ENCODE measurements around the gene PNMA8B.
"Not testable (repeated sequence)": the region's sequence is repeated elsewhere in the genome, so short reads cannot be mapped to it uniquely, and the experiment has no call there.

PNMA8B gene

DNA sequence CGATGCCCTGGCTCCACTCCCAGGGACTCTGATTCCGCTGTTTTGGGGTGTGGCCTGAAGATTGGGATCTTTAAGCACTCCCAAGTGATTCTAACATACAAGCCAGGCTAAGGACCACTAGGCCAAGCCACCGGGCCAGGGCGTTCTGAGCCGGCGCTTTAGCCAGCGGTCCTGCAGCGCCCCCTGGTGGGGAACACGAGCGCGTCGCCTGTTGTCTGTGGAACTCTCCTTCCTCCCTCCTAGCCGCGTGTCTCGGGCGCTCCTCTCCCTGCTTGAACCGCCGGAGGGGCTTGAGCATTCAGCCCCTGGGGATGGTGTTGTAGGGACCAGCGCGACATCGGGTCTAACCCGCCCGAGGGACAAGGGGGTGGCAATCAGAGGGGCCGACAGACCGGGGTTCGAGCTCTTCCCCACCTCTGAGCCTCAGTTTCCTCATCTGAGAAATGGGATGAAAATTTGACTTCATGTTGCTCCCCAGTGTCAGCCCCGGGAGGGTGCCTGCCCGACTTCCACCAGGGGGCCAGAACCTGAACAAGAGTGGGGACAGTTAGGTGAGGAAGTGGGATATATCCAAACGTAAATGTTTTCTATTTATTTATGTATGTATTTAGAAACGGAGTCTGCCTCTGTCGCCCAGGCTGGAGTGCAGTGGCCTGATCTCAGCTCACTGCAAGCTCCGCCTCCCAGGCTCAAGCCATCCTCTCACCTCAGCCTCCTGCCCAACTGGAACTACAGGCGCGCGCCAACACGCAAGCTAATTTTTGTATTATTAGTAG, 18.0 kb upstream of the PNMA8B start:
- peak; percentile 89 for DNase-seq

DNA sequence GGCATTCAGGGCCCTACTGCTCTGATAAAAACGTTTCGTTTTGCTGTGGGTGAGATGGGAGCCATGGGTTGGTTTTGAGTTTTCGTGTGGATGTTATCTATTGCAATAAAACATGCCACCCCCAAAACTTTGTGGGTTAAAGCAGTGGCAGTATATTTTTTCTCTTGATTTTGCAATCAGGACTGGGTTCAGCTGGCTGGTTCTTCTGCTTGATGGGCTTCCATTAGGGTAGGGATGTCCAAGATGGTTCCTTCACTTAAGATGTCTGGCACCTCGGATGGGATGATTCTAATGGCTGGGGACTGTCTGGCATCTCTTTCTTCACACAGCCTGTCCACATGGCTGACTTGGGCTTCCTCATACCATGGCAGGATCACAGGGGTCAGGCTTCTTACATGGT, 15.6 kb upstream of the PNMA8B start:
- no peak for DNase-seq

DNA sequence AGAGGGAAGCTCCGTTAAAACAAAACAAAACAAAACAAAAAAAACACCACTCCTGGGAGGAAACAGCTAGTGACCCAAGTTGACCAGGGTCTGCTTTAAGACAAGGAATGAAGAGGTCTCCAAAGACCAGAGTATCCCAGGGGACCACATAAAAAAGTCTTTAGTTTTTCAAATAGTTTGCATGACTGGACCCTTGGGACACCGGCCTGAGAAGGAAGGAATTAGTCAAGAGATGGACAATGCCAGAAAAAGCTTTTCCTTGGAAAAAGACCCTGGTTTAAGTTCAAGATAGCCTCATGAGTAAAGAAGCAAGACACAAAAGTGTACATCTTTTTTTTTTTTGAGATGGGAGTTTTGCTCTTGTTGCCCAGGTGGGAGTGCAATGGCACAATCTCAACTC, 12.5 kb upstream of the PNMA8B start:
- no peak for DNase-seq

DNA sequence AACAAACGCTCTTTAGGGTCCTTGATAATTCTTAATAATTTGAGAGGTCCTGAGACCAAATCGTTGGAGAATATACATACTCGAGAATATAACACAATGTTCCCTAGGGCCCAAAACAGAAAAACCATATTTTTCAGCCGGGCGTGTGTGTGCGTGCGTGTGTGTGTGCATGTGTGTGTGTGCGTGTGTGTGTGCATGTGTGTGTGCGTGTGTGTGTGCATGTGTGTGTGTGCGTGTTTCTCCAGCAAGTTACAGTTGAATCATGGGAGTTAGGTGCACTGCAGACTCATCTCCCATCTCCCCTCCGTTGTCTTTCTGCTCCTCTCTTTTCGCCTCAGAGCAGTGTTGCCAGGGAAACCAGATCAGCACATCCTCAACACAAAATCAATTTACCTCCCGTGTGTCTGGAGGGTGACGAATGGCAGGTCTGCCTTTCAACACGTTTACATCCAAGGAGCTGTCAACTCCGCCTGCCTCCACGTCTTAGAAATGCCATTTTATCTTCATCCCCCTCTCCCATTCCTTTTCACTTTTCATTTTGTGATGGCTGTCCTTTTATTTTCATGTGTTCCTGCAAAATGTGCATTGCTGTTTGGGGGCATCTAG, 8.3 kb upstream of the PNMA8B start:
- no peak for DNase-seq

DNA sequence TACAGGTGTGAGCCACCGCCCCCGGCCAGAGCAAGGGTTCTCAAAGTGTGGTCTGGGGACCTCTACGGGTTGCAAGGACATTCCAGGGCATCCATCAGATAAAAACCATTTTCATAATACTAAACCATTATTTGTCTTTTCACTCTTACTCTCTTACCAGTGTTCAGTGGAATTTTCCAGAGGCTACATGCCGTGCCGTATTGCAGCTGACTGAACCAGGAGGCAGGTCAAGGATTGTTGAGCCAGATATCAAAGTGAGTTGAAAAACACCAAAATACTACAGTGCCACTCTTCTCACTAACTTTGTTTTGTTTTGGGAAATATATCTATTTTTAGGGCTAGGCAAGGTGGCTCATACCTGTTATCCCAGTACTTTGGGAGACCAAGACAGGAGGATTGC, 7.2 kb upstream of the PNMA8B start:
- no peak for DNase-seq

DNA sequence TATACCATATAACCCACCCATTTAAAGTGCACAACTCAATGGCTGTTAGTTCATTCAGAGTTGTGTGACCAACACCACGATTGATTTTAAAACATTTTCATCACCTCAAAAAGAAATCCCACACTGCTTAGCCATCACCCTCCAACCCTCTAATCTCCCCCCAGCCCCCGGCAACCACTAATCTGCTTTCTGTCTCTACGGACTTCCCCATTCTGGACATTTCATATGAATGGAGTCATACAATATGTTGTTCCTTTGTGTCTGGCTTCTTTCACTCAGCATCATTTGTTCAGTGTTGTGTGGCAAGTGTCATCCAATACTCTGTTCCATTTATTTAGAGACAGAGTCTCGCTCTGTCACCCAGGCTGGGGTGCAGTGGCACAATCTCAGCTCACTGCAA, 4.0 kb upstream of the PNMA8B start:
- DNase-seq = no peak

DNA sequence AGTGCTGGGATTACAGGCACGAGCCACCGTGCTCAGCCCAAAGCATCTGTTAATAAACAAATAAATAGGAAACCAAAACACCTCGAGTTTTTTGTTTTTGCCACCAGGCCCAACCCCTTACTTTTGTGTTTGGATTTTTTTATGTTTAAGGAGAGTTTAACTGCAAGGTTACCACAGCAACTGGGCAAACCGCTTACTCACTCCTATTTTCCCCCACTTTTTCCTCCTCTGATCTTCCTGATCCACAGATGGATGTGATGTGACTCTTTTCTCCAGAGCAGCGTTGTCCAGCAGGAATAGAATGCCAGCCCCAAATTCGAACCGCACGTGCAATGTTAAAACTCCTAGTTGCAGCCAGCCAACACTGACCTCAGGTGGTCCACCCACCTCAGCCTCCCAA, 2.1 kb upstream of the PNMA8B start:
- DNase-seq = no peak

DNA sequence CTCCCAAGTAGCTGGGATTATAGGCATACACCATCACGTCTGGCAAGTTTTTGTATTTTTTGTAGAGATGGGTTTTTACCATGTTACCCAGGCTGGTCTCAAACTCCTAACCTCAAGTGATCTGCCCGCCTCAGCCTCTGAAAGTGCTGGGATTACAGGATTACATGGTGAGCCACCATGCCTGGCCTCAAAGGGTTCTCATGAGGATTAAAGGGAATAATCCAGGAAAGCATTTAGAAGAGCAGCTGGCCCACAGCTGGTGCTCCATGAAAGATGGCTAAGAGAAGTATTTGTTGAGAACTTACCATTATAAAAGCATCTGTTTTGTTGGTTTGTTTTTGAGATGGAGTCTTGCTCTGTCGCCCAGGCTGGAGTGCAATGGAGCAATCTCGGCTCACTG, 1.2 kb upstream of the PNMA8B start:
- not testable (repeated sequence) for DNase-seq

DNA sequence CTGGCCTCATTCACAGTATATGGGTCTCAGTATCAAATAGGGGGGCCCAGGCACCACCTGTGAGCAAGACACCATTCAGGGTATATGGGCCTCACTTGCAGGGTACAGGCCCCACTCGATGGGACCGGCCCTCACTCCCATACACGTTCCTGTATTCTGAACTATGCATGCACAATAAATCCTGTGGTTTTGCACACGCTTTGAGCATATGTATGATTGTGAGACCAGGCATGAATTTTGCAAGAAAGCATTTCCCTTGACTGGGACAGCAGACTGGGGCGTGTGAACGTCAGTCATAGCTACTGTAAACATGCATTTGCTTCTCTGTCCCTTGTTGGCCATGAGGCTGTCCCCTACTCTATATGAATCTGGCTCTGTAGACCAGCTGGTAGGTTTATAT, 637 bp upstream of the PNMA8B start:
- DNase-seq = no peak

DNA sequence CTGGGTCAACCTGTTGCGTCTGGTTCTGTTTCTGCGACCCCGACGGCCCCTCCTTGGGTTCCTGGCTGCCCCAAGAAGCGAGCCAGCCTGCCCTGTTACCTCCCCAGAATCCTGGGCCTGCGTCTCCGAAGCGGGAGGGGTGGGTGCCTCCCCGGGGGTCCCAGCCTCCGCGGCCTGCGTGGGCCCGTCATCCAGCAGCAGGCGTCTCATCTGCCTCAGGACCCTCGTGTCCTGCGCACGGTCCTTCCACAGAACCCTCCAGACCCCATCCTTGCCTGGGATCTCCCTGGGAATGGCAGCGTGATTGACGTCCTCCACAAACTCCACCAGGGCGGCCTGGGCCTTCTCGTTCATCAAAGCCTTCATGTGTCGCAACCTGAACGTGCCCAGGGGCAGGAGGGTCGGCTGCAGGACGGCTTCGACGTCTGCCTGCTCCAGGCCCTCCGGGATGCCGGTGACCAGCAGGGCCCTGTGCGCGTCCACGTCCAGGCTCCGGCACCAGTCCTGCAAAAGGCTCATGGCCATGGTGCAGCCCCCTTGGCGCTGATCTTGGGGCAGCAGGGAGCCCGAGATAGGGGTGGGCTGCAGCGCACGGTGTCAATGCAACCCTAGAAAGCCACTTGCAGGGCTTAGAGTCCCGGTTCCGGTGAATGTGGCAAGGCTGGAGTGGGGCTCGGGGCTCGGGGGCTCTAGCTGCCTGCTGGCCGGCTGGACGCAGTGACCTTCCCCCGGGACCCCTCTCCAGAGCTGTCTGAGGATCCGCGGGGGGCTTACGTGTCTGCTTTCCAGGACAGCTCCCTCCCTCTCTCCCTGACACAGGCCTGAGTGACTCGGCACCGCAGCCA, 504 bp downstream of the PNMA8B start:
- no peak for DNase-seq

DNA sequence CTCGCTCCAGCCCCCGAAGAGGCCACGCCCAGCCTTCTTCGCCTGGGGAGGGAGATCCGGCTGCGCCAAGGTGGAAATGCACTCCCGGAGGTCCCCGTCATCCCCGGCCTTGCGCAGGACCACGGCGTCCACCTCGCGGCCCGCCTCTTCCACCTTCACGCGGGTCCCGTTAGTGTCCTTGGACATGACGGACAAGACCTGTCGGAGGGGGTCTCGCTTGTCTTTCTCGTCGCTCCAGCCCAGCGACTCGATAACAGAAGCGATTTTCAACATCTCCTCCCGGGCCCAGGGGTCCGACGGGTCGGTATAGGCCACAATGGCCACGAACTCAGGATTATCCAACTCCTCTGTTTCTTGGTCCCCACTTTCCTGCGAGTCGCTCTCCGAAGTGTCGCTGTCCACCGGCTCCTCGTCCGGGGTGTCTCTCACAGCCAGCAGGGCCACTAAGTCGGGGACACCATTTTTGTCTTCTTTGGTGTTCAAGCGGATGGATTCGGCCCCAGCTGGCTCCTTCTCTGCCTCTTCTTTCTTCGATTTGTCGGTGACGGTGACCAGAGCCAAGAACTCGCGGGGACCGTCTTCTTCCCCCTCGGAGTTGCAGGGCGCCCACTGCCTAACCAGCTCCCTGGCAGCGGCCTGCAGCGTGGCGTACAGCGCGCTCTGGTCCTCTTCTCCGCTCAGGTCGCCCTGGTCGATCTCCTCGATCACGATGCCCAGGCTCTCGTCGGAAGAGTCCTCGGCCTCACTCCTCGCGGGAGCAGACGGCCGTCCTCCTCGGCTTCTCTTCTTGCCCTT, 1.3 kb downstream of the PNMA8B start:
- DNase-seq = no peak

DNA sequence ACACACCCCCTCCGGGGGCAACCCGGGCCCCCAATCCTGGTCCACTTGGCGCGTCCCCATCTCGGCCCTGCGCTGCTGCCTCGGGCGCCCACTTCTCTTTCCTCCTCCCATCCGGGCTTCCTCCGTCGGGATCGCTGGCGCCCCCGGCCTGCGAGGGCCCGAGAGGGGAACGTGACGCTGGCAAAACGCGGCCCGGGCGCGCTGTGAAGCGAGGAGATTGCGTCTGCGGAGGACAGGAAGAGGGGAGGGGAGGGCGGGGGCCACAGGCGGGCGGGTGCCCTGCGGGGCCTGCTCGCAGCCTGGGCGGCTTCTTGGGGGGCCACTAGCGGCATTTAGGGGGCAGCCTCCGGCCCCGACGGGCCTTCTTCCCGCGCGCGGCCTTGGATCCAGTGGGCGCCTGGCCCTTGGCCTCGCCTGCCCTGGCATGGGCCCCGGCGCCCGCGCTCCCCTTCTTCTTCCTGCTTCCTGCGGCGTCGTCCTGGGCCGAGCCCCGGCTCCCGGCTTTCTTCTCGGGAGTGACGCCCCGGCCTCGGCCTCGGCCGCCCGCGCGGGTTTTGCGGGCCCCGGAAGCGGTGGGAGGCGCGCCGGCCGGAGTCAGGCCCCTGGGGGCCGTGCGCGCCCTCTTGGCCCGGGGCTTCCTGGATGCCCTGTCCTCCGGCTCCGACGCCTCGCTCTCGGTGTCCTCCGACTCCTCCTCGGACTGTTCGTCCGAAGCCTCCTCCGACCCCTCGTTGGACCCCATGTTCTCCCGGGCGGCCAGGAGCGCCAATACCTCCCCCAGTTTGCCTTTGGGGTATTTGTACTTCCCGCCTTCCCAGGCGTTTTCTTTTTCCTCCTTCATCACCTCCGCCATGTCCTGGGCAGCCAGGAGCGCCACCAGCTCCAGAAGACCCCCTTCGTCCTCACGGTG, 2.2 kb downstream of the PNMA8B start:
- peak; percentile 46 for DNase-seq

DNA sequence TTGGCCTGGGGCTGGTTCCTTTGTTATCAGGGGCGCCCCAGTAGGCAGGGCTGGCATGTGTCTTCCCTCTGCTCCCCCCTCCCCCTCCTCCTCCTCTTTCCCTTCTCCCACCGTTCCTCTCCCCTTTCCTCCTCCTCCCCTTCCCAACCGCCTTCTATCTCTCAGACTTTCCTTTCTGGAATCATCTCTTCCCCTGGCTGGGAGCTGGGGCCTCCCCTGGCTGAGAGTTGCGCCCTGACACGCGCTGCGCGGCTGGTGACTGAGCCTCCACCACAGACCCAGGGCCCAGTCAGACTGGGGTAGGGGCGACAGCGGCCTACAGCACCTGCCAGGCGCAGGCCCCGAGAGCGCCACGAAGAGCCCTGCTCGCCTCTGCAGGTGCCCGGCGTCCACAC, 2.8 kb downstream of the PNMA8B start:
- no peak for DNase-seq

DNA sequence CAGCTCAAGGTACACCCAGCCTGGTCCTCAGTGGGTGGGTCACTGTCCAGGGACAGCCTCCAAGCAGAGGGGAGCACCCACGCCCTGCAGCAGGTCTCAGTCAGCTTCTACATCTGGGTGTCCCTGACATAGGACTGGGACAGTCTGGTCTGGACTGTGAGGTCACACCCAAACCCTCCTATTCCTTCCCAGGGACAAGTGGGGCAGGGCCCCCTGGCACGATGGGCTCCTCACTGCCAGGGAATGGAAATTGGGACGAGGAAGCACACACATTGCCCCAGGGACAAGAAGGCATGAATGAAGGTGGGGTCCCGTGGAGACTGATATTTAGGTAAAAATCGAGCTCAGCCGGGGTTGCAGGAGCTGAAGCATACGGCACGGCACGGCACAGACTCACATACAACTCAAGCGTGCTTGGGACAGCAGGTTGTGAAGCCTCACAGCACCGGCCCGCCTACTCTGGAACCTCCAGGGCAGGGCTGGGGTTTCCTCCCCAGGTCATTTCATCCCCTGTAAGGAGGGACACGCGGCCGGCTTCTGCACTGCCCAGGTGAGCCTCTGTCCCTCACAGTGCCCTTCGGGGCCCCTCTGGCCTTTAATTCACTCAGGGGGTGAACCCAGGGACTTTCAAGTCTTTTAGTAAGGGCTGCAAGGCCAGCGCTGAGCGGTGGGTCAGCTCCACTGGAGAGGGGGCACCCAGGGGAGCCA, 3.5 kb downstream of the PNMA8B start:
- no peak for DNase-seq

DNA sequence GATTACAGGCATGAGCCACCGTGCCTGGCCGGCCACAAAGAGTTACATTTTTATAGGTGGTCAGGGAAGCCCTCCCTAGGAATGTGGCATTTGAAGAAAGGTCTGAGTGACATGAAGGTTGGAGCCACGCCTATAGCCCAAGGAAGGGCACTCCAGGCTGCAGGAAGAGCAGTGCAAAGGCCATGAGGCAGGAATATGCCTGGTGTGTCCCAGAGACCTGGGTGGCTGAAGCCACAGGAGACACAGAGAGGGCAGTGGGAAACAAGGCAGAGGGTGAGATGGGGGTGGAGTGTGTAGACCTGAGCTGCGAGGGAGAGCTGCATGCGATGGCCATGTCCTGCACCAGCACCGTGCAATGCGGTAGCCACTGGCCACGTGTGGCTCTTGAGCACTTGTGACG, 4.9 kb downstream of the PNMA8B start:
- DNase-seq = no peak

DNA sequence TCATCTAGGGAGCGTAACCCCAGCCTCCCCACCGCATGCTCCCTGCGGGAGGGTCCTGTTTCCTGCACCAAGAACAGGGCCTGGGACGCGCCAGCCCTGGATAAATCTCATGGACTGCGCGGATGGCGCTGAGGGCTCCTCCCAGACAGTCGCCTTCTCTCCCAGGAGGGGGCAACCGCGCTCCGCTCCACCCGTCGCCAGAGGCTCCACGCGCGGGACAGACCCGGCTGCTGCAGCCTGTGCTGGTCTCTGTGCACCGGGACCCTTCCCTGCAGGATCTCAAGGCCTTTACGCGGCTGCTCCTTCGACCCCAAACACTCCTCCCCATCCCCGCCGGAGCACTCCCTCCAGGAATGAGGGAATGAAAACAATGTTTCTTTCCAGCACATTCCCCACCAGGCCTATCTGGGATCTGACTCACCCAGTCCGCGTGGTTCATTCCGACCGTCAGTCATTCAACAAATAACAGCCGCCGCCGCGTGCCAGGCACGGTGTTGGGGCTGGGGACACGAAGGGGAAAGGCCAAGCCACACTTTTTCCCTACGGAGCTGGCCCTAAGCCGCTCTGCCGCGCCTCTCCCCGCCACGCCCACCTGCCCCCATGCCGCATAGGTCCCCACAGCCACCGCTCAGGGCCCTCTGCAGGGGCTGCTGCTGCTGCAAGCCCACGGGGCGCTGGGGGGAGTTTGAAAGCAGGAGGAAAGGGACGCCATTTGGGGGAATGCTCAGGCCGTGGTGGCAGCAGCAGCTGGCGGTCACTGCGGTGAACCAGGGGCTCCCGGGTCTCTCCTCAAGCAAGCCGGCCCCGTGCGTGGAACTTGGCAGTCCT, 6.0 kb downstream of the PNMA8B start:
- no peak for DNase-seq

DNA sequence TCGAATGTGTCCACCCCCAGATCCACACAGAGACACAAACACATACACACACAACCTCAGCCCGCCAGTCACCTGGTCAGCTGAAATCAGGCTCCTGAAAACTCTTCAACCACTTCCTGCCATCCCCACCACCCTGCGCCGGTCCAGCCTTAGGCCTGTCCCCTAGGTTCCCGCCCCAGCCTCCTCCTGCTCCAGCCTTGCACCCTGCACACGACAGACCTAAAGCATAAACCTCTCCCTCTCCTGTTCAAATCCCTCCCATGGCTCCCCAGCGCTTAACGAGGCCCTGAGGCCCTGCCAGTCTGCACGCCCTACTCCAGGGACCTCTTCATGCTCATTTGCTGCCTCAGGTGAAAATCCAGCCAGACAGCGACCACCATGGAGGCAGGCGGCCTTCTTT, 7.1 kb downstream of the PNMA8B start:
- DNase-seq = no peak

DNA sequence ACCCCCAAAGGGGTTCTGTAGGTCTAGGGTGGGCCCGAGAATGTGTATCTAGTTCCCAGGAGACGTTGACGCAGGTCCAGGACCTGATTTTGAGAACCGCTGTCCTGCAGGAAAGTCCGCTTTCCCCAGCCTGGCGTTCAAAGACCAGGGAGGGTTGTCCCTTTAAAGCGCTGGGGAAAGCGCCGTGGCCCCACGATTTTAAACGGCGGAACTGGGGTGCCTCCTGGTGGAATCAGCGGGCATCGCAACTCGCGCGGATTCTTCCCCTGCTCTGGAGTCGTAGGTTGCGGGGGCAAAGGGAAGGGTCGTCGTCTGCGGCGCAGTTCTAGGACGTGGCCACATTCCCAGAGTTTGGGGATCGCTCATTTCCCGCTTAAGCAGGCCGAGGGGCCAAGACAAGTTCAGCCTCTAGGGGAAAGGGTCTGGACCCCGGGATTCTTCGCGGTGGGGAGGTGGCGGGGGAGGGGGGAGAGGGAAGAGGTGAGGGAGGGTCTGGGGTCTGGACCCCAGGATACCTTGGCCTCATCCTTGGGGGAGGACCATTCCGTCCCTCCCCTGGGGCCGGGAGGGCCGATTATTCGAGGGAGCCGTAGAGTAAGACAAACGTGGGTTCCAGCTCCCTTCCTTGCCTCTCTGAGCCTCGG, 7.7 kb downstream of the PNMA8B start:
- peak; percentile 87 for DNase-seq

DNA sequence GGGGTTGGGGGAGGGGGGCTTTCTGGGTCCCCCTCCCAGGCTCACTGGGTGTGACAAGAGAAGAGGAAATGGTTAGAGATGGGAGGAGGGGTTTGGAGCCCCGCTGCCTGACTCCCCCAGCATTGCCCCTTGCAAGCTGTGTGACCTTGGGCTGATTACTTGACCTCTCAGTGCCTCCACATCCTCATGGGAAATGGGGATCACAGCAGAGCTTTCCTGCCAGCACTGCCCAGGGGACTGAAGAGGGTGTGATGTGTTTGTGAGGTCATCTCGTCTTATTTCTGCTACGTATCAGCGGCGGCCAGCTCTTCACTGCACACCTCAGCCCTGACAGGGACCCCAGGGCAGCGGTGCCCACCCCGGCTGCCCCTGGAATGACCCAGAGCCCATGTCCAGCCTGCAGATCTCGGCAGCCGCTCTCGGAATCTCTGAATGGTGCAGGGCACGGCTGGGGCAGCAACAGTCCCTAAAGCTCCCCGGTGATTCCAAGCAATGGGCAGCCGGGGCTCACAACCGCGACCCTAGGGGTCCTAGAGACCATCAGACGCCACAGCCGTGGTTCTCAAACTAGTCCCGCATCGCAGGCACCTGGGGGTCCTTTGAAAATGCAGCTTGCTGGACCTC, 8.4 kb downstream of the PNMA8B start:
- DNase-seq = no peak
